ENCODE data around the gene TRIM15. TPM values are rescaled to one million over a fixed set of nuclear protein-coding genes. Genes with fewer than 3 reads are reported as not detected.

The TRIM15 gene
- total and polyA plus RNA-seq, 10 of the 15 experiments (the other 5 are each of a cell fraction or from before 2014, with no cell fraction given) = 0.29 TPM; not detected in 9

DNA sequence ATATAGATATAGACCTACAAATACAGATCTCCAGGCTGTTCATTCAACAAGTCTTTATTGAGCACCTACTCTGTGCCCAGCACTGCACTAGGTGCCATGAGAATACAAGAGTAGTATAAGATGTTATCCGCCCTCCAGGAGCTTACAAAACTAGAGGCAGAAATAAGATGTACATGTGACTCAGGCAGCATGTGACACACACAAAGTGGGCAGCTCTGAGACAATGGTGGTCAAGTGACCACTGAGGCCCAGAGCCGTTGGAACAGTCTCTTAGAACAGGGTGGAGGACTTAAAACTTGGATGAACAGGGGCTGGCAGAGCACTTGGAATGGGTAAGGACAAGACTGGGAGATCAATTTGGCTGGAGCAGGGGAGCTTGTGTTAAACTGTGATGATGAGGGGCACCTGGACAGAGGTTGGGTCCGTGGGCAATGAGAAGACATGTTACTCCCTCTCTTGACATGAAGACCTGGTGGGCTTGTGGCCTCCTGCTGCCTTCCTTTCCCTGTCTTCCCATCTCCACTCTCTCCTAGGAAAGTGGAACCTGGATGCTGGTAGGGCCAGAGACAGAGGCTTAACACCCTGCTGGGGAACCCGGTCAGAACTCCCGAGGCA, 21.2 kb downstream of the TRIM15 start:
- ChIA-PET POLR2A (no interaction called here), SMC1A (ENCODE audit: uncharacterized antibody, unreplicated experiment) (no interaction called here), CTCF (interaction anchor here (0.6 kb wide), 1 partner anchor 56 kb away, joined by 4 read pairs; no protein-coding TSS in a partner anchor), RAD21 (ENCODE audit: unreplicated experiment) (no interaction called here)
- H3K27ac ChIP-seq (ENCODE audit: control insufficient read depth, insufficient read depth) = no peak overlapping the region
- peaks cover 5% of the 10 kb centered on the region; the same call in 2 of the 3 replicates for H3K9me3 ChIP-seq (replicated peaks; ENCODE audit: control insufficient read depth, insufficient read depth, low read length)
- no peaks in the 10 kb centered on the region for H4K20me1 ChIP-seq (ENCODE audit: control insufficient read depth, insufficient read depth)
- H2AFZ ChIP-seq (ENCODE audit: control insufficient read depth, low read depth, low read length) = no peak overlapping the region
- H3K9ac ChIP-seq (ENCODE audit: control insufficient read depth, insufficient read depth, low read length) = no peak overlapping the region
- no peak for TF ChIP-seq HDAC2 (IDR thresholded peaks at IDR 0.05)
- TF ChIP-seq POLR2A (IDR thresholded peaks at IDR 0.05; ENCODE audit: low read depth, low read length) = peak; percentile 38; the same call in 1 of the 2 replicates
- TF ChIP-seq POLR2AphosphoS5 (IDR thresholded peaks at IDR 0.05; ENCODE audit: low read length) = peak; percentile 51; the same call in 1 of the 2 replicates
- H3K4me3 ChIP-seq = no peak overlapping the region
- DNase-seq (ENCODE audit: low read depth, low spot score) (no peak), ATAC-seq (no peak; the same call in 1 of the 3 replicates), FAIRE-seq (no peak)
- no peaks in the 10 kb centered on the region for H3K27me3 ChIP-seq (replicated peaks in 1 of 2; ENCODE audit: control insufficient read depth in 2 of 2, insufficient read depth in 2 of 2, low read length in 1 of 2)
- H3K4me1 ChIP-seq (ENCODE audit: control insufficient read depth, insufficient read depth, low read length) = no peaks in the 10 kb centered on the region
- H3K4me2 ChIP-seq (ENCODE audit: control insufficient read depth, insufficient read depth) = no peak overlapping the region
- intact Hi-C loops (cut with micrococcal nuclease; ENCODE audit: unreplicated experiment) (no loop called here), in situ Hi-C loops (cut with MboI) (no loop called here)
- 97% methylated on average over 5 of the region's 5 CpGs for WGBS (ENCODE audit: insufficient coverage, insufficient replicate concordance, low lambda C conversion rate, missing lambda C conversion rate)
- H3K36me3 ChIP-seq (ENCODE audit: control insufficient read depth in 2 of 2, insufficient read depth in 2 of 2, low read length in 1 of 2) = peaks cover 15 to 18% of the 10 kb centered on the region in 2 experiments
- BruUV-seq (replicated peaks) = no TSS peak
- H3K79me2 ChIP-seq (ENCODE audit: control insufficient read depth, insufficient read depth, low read length) = no peaks in the 10 kb centered on the region

DNA sequence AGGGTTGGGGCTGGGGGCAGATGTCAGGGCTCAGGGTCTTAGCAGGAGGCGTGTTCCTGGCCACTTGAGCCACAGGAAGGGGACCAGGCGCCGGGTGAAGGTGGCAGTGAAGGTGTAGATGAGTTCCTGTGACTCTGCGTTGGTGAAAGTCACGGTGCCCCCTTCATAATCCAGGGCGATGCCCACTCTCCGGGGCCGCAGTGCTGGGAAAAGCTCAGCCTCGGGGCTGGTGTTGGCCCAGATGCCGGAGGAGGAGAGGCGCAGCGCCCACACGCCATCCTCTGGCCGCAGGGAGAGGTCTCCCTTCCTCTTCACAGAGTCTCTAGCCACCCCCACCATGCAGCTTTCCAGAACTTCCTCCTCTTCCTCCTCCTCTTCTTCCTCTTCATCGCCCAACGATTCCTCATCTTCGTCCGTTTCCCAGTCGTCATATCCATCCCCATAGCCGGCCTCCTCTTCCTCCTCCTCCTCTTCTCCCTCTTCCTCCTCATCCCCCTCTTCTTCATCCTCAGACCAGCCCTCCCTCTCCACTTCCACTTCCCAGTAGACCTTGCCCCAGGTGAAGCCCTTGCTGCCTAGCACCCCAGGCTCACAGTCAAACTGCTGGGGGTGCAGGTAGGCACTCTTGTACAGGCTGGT, 22.6 kb downstream of the TRIM15 start:
- in situ Hi-C loops (cut with MboI) = no loop called here
- intact Hi-C loops (cut with micrococcal nuclease; ENCODE audit: unreplicated experiment) = no loop called here
- no peaks in the 10 kb centered on the region for H3K27me3 ChIP-seq (replicated peaks in 1 of 2; ENCODE audit: control insufficient read depth in 2 of 2, insufficient read depth in 2 of 2, low read length in 1 of 2)
- no peaks in the 10 kb centered on the region for H3K79me2 ChIP-seq (ENCODE audit: control insufficient read depth, insufficient read depth, low read length)
- no peaks in the 10 kb centered on the region for H4K20me1 ChIP-seq (ENCODE audit: control insufficient read depth, insufficient read depth)
- no peak overlapping the region for H3K27ac ChIP-seq (ENCODE audit: control insufficient read depth, insufficient read depth)
- no peak for DNase-seq (ENCODE audit: low read depth, low spot score)
- no peak for ATAC-seq
- CTCF ChIA-PET = interaction anchor here (0.9 to 1.5 kb wide), 2 partner anchors 33 to 98 kb away, joined by 3 read pairs; no protein-coding TSS in a partner anchor
- no peak overlapping the region for H2AFZ ChIP-seq (ENCODE audit: control insufficient read depth, low read depth, low read length)
- no peak overlapping the region for H3K4me2 ChIP-seq (ENCODE audit: control insufficient read depth, insufficient read depth)
- peaks cover 18 to 25% of the 10 kb centered on the region in 2 experiments for H3K36me3 ChIP-seq (ENCODE audit: control insufficient read depth in 2 of 2, insufficient read depth in 2 of 2, low read length in 1 of 2)
- SMC1A ChIA-PET (ENCODE audit: uncharacterized antibody, unreplicated experiment) = no interaction called here
- POLR2A ChIA-PET = interaction anchor here (1.0 kb wide), 1 partner anchor 8 kb away, joined by 3 read pairs; no protein-coding TSS in a partner anchor
- TF ChIP-seq IKZF2 (IDR thresholded peaks at IDR 0.05) (no peak), POLR2AphosphoS5 (IDR thresholded peaks at IDR 0.05; ENCODE audit: low read length) (peak; percentile 50; the same call in 1 of the 2 replicates)
- no peaks in the 10 kb centered on the region for H3K4me1 ChIP-seq (ENCODE audit: control insufficient read depth, insufficient read depth, low read length)
- FAIRE-seq = no peak
- WGBS (ENCODE audit: insufficient coverage, insufficient replicate concordance, low lambda C conversion rate, missing lambda C conversion rate) = 95% methylated on average over 16 of the region's 20 CpGs
- H3K9me3 ChIP-seq (replicated peaks; ENCODE audit: control insufficient read depth, insufficient read depth, low read length) = no peaks in the 10 kb centered on the region; the same call in 2 of the 3 replicates
- H3K4me3 ChIP-seq = no peak overlapping the region
- RAD21 ChIA-PET (ENCODE audit: unreplicated experiment) = no interaction called here
- TSS peak; percentile 60 for BruUV-seq (replicated peaks)
- no peak overlapping the region for H3K9ac ChIP-seq (ENCODE audit: control insufficient read depth, insufficient read depth, low read length)

All from GM12878 (cell line).